ENCODE results near the gene MAPK8IP2.
"Not testable (repeated sequence)": the region's sequence is repeated elsewhere in the genome, so short reads cannot be mapped to it uniquely, and the experiment has no call there.

DNA sequence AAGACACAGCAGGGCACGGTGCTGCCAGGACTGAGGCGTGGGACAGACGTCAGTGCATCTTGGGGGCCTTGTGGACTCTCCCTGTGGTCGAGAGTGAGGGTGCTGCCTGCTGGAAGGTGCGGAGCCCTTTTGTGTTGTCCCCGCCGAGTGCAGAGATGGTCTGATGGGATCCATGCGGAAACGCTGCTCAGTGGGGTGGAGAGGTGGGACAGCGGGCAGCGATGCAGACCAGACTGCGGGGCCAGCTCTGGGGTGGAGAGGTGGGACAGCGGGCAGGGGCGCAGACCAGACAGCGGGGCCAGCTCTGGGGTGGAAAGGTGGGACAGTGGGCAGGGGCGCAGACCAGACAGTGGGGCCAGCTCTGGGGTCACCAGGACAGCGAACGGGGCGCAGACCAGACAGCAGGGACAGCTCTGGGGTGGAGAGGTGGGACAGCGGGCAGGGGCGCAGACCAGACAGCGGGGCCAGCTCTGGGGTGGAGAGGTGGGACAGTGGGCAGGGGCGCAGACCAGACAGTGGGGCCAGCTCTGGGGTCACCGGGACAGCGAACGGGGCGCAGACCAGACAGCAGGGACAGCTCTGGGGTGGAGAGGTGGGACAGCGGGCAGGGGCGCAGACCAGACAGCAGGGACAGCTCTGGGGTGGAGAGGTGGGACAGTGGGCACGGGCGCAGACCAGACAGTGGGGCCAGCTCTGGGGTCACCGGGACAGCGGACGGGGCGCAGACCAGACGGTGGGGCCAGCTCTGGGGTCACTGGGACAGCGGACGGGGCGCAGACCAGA, 7.7 kb downstream of the MAPK8IP2 start:
- TF ChIP-seq, protein P1, sequence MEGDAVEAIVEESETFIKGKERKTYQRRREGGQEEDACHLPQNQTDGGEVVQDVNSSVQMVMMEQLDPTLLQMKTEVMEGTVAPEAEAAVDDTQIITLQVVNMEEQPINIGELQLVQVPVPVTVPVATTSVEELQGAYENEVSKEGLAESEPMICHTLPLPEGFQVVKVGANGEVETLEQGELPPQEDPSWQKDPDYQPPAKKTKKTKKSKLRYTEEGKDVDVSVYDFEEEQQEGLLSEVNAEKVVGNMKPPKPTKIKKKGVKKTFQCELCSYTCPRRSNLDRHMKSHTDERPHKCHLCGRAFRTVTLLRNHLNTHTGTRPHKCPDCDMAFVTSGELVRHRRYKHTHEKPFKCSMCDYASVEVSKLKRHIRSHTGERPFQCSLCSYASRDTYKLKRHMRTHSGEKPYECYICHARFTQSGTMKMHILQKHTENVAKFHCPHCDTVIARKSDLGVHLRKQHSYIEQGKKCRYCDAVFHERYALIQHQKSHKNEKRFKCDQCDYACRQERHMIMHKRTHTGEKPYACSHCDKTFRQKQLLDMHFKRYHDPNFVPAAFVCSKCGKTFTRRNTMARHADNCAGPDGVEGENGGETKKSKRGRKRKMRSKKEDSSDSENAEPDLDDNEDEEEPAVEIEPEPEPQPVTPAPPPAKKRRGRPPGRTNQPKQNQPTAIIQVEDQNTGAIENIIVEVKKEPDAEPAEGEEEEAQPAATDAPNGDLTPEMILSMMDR (IDR thresholded peaks at IDR 0.05): not testable (repeated sequence)
- TF ChIP-seq POLR2A, EP300 (IDR thresholded peaks at IDR 0.05): not testable (repeated sequence)
